Liver (tissue), 3 donors: ENCODE results near the gene CH25H.

ENCODE experiments used
- ATF3 ChIP-seq: IDR thresholded peaks from 2 replicates; pipeline ENCODE4 v1.6.1; 2016; ENCODE audit warnings: antibody characterized with exemption
- CTCF ChIP-seq: fragments of 150-350 bp; IDR thresholded peaks from 2 replicates; pipeline ENCODE4 v1.5.1; 2017; ENCODE audit warnings: improper control_type of control experiment, low read depth, low read length; ENCODE audit not compliant: missing input control
- EGR1 ChIP-seq, 2 donors: IDR thresholded peaks; 2 replicates each; pipeline ENCODE4 v1.6.1; 2016 to 2018; ENCODE audit warnings: antibody characterized with exemption in 2 of 2, low read depth in 2 of 2
- FOXA1 ChIP-seq: IDR thresholded peaks from 2 replicates; pipeline ENCODE4 v1.6.1; 2016; ENCODE audit warnings: antibody characterized with exemption
- GABPA ChIP-seq, 2 donors: IDR thresholded peaks in 1 of 2; conservative IDR thresholded peaks in 1 of 2; 2 replicates each; pipeline ENCODE4 v1.6.1; 2016; ENCODE audit warnings: antibody characterized with exemption in 2 of 2, mild to moderate bottlenecking in 1 of 2, moderate library complexity in 1 of 2
- HNF4G ChIP-seq: IDR thresholded peaks from 2 replicates; pipeline ENCODE4 v1.6.1; 2016; ENCODE audit warnings: antibody characterized with exemption
- JUND ChIP-seq, 2 donors: IDR thresholded peaks; 2 replicates each; pipeline ENCODE4 v1.6.1; 2016; ENCODE audit warnings: antibody characterized with exemption in 2 of 2
- MAX ChIP-seq: IDR thresholded peaks from 2 replicates; pipeline ENCODE4 v1.6.1; 2016; ENCODE audit warnings: antibody characterized with exemption
- RAD21 ChIP-seq, 2 donors: IDR thresholded peaks; 2 replicates each; pipeline ENCODE4 v1.6.1; 2016; ENCODE audit warnings: antibody characterized with exemption in 2 of 2, mild to moderate bottlenecking in 2 of 2
- REST ChIP-seq: IDR thresholded peaks from 2 replicates; pipeline ENCODE4 v1.6.1; 2016; ENCODE audit warnings: antibody characterized with exemption, mild to moderate bottlenecking
- RXRA ChIP-seq, 2 donors: IDR thresholded peaks; 2 replicates each; pipeline ENCODE4 v1.6.1; 2017 to 2018; ENCODE audit warnings: antibody characterized with exemption in 2 of 2, mild to moderate bottlenecking in 1 of 2
- SP1 ChIP-seq: IDR thresholded peaks from 2 replicates; pipeline ENCODE4 v1.6.1; 2018; ENCODE audit warnings: antibody characterized with exemption, mild to moderate bottlenecking
- TAF1 ChIP-seq: conservative IDR thresholded peaks from 2 replicates; pipeline ENCODE4 v1.6.1; 2016; ENCODE audit warnings: antibody characterized with exemption, mild to moderate bottlenecking
- ZBTB33 ChIP-seq: IDR thresholded peaks from 2 replicates; pipeline ENCODE4 v1.6.1; 2016; ENCODE audit warnings: antibody characterized with exemption
- donor health status: healthy.
- donor health status: healthy.

GRCh38 chr10:89201345-89202032 lies 5.6 kb downstream of the CH25H start:
- no peak for TF ChIP-seq CTCF
- no peak for TF ChIP-seq RAD21 (IDR thresholded peaks at IDR 0.05)
- no peak for TF ChIP-seq EGR1 (IDR thresholded peaks at IDR 0.05; ENCODE audit: low read depth in 2 of 2)
- no peak for TF ChIP-seq ATF3
- TF ChIP-seq MAX = no peak
- no peak for TF ChIP-seq JUND (IDR thresholded peaks at IDR 0.05)
- TF ChIP-seq TAF1 = no peak
- TF ChIP-seq REST = no peak
- TF ChIP-seq RXRA (IDR thresholded peaks at IDR 0.05) = no peak
- no peak for TF ChIP-seq HNF4G
- TF ChIP-seq FOXA1 = no peak
- no peak for TF ChIP-seq ZBTB33
- no peak for TF ChIP-seq GABPA (IDR thresholded peaks at IDR 0.05 in 1 of 2, conservative IDR thresholded peaks at IDR 0.05 in 1 of 2)
- no peak for TF ChIP-seq SP1
